ENCODE results near the gene ST3GAL2.
"Not testable (repeated sequence)": the region's sequence is repeated elsewhere in the genome, so short reads cannot be mapped to it uniquely, and the experiment has no call there.

- TF ChIP-seq CTCF (IDR thresholded peaks at IDR 0.05; ENCODE audit: extremely low read depth in 1 of 2, insufficient read depth in 1 of 2, low read depth in 1 of 2, low read length in 2 of 2); POLR2A (IDR thresholded peaks at IDR 0.05; ENCODE audit: low read depth, low read length); JUN (IDR thresholded peaks at IDR 0.05; ENCODE audit: borderline replicate concordance, insufficient read depth, insufficient read length, low read depth); POLR2AphosphoS5 (IDR thresholded peaks at IDR 0.05; ENCODE audit: insufficient read depth, low read depth, low read length); MAX (IDR thresholded peaks at IDR 0.05; ENCODE audit: insufficient read depth, insufficient read length); EZH2 (IDR thresholded peaks at IDR 0.05; ENCODE audit: borderline replicate concordance, low read depth, low read length, severe bottlenecking); MYC (IDR thresholded peaks at IDR 0.05; ENCODE audit: low read depth, low read length); FOS (IDR thresholded peaks at IDR 0.05; ENCODE audit: borderline replicate concordance, insufficient read depth, low read length): not testable (repeated sequence)
Observed at GRCh38 chr16:70332728-70333127, 106.2 kb downstream of the ST3GAL2 start.

Data from endothelial cell of umbilical vein (primary cell).